ENCODE data around the gene ZNF606.

ZNF606 gene

GRCh38 chr19:58014141-58014540 is 11.5 kb upstream of the ZNF606 start:
- Histone ChIP-seq H3F3A (ENCODE audit: insufficient read depth, low read length) (no peaks in the 10 kb centered on the region), H3K79me2 (ENCODE audit: low read length) (no peaks in the 10 kb centered on the region), H3K4me2 (ENCODE audit: low read depth, low read length) (no peak overlapping the region), H3K9me2 (replicated peaks; ENCODE audit: insufficient read depth, low read length) (no peaks in the 10 kb centered on the region), H3K9ac (ENCODE audit: low read length) (no peak overlapping the region), H3K27ac (ENCODE audit: low read length) (no peak overlapping the region), H3K9me3 (replicated peaks; ENCODE audit: insufficient read depth, low read length) (no peaks in the 10 kb centered on the region), H4K20me1 (ENCODE audit: insufficient read depth, low read length) (no peaks in the 10 kb centered on the region), H3K27me3 (replicated peaks; ENCODE audit: insufficient read depth, low read length) (no peaks in the 10 kb centered on the region), H3K4me3 (ENCODE audit: low read length) (no peak overlapping the region), H3K4me1 (ENCODE audit: low read length) (no peaks in the 10 kb centered on the region), H3K36me3 (replicated peaks; ENCODE audit: insufficient read depth, low read length) (no peaks in the 10 kb centered on the region), H2AFZ (ENCODE audit: low read length) (no peak overlapping the region)
- no peak for DNase-seq
- TF ChIP-seq EZH2phosphoT487 (IDR thresholded peaks at IDR 0.05; ENCODE audit: low read length), result no peak
- TF ChIP-seq CTCF (IDR thresholded peaks at IDR 0.05; ENCODE audit: low read length), result no peak
- no peak for TF ChIP-seq EZH2 (optimal IDR thresholded peaks at IDR 0.05; ENCODE audit: low read depth, low read length)

GRCh38 chr19:58010507-58010906 is 7.9 kb upstream of the ZNF606 start:
- no peak overlapping the region for H3K4me3 ChIP-seq (ENCODE audit: low read length)
- H2AFZ ChIP-seq (ENCODE audit: low read length), result no peak overlapping the region
- H3K79me2 ChIP-seq (ENCODE audit: low read length), result no peaks in the 10 kb centered on the region
- no peaks in the 10 kb centered on the region for H4K20me1 ChIP-seq (ENCODE audit: insufficient read depth, low read length)
- no peak overlapping the region for H3K4me2 ChIP-seq (ENCODE audit: low read depth, low read length)
- no peaks in the 10 kb centered on the region for H3F3A ChIP-seq (ENCODE audit: insufficient read depth, low read length)
- no peaks in the 10 kb centered on the region for H3K9me2 ChIP-seq (replicated peaks; ENCODE audit: insufficient read depth, low read length)
- no peak for DNase-seq
- TF ChIP-seq EZH2phosphoT487 (IDR thresholded peaks at IDR 0.05; ENCODE audit: low read length), result no peak
- TF ChIP-seq EZH2 (optimal IDR thresholded peaks at IDR 0.05; ENCODE audit: low read depth, low read length), result no peak
- no peak for TF ChIP-seq CTCF (IDR thresholded peaks at IDR 0.05; ENCODE audit: low read length)
- no peak overlapping the region for H3K27ac ChIP-seq (ENCODE audit: low read length)
- no peaks in the 10 kb centered on the region for H3K27me3 ChIP-seq (replicated peaks; ENCODE audit: insufficient read depth, low read length)
- H3K9ac ChIP-seq (ENCODE audit: low read length), result no peak overlapping the region
- no peaks in the 10 kb centered on the region for H3K36me3 ChIP-seq (replicated peaks; ENCODE audit: insufficient read depth, low read length)
- no peaks in the 10 kb centered on the region for H3K4me1 ChIP-seq (ENCODE audit: low read length)
- no peaks in the 10 kb centered on the region for H3K9me3 ChIP-seq (replicated peaks; ENCODE audit: insufficient read depth, low read length)

GRCh38 chr19:58009666-58010301 is 7.2 kb upstream of the ZNF606 start:
- no peak for TF ChIP-seq EZH2phosphoT487 (IDR thresholded peaks at IDR 0.05; ENCODE audit: low read length)
- TF ChIP-seq CTCF (IDR thresholded peaks at IDR 0.05; ENCODE audit: low read length), result no peak
- no peak for TF ChIP-seq EZH2 (optimal IDR thresholded peaks at IDR 0.05; ENCODE audit: low read depth, low read length)
- Histone ChIP-seq H3K27ac (ENCODE audit: low read length) (no peak overlapping the region), H3K36me3 (replicated peaks; ENCODE audit: insufficient read depth, low read length) (no peaks in the 10 kb centered on the region), H3K4me3 (ENCODE audit: low read length) (no peak overlapping the region), H3F3A (ENCODE audit: insufficient read depth, low read length) (no peaks in the 10 kb centered on the region), H2AFZ (ENCODE audit: low read length) (no peak overlapping the region), H3K9me2 (replicated peaks; ENCODE audit: insufficient read depth, low read length) (no peaks in the 10 kb centered on the region), H4K20me1 (ENCODE audit: insufficient read depth, low read length) (no peaks in the 10 kb centered on the region), H3K9me3 (replicated peaks; ENCODE audit: insufficient read depth, low read length) (no peaks in the 10 kb centered on the region), H3K4me1 (ENCODE audit: low read length) (no peaks in the 10 kb centered on the region), H3K4me2 (ENCODE audit: low read depth, low read length) (no peak overlapping the region), H3K27me3 (replicated peaks; ENCODE audit: insufficient read depth, low read length) (no peaks in the 10 kb centered on the region), H3K9ac (ENCODE audit: low read length) (no peak overlapping the region), H3K79me2 (ENCODE audit: low read length) (no peaks in the 10 kb centered on the region)
- DNase-seq, result no peak

Data from MM.1S (cell line).